Stromal cell of bone marrow (primary cell): ENCODE data around the gene ZNF345.

Source experiments
- DNase-seq: peaks from one replicate; pipeline ENCODE4 v3.0.0-alpha.2; 2012; ENCODE audit warnings: low read depth

ZNF345 gene

GRCh38 chr19:36916991-36917390 lies 66.3 kb downstream of the ZNF345 start:
- DNase-seq, result peak; percentile 15

GRCh38 chr19:36918090-36918489 lies 67.4 kb downstream of the ZNF345 start:
- DNase-seq, result no peak
